Measurements from ENCODE around the gene ZNF217.

DNA sequence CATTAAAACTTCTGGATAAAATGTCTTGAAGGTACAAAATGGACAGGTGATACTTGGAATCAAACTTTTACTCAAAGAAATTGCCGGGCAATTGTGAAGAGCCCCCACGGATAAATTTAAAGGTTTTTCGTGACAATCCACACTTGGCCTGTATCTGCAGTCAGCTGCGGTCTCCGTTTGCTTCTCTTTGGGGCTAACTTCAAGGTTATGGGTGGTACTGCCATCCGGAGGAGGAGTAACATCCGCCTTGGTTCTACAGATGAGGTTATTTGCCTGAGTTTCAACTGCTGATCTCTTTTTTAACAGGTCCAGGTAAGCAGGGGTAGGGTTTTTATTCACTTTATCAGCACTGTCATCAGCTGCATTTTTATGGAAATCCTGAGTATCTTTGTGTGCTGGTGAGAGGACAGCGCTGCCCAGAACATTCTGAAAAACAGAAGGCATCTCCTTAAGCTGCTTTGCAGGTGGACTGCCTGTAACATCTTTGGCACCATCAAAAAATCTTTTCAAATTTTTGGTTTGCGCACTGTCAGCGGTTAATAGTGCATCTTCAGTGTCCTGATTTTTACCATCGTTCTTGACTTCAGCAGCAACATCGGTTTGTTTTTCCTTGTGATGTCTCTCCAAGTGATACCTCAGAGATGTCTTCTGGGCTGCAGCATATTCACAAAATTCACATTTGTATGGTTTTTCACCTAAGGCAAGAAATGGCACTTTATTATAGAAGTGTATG is 16.9 kb downstream of the ZNF217 start:
- TF ChIP-seq CTCF (IDR thresholded peaks at IDR 0.05; ENCODE audit: low read depth, low read length, poor library complexity, severe bottlenecking) (no peak), EZH2phosphoT487 (IDR thresholded peaks at IDR 0.05; ENCODE audit: borderline replicate concordance, low read length) (no peak)
